Parathyroid adenoma (tissue), 2 donors: Measurements from ENCODE around the gene IL17RD.

Experiments
- H2AFZ ChIP-seq: fragments of 300-600 bp; sonication (generic); one replicate; pipeline ENCODE4 v1.7.0; 2017; ENCODE audit warnings: antibody characterized with exemption, mild to moderate bottlenecking
- H3K27ac ChIP-seq: fragments of 300-600 bp; sonication (generic); one replicate; pipeline ENCODE4 v1.7.0; 2017
- H3K27me3 ChIP-seq: fragments of 300-600 bp; sonication (generic); one replicate; pipeline ENCODE4 v1.7.0; 2017; ENCODE audit warnings: low read length; ENCODE audit not compliant: control insufficient read depth, insufficient read depth
- H3K36me3 ChIP-seq: fragments of 300-600 bp; sonication (generic); one replicate; pipeline ENCODE4 v1.7.0; 2017; ENCODE audit warnings: low read length; ENCODE audit not compliant: control insufficient read depth, insufficient read depth
- H3K4me1 ChIP-seq: fragments of 300-600 bp; sonication (generic); one replicate; pipeline ENCODE4 v1.7.0; 2017; ENCODE audit warnings: control low read depth
- H3K4me2 ChIP-seq: fragments of 300-600 bp; sonication (generic); one replicate; pipeline ENCODE4 v1.7.0; 2017; ENCODE audit warnings: low read length
- H3K4me3 ChIP-seq: fragments of 300-600 bp; sonication (generic); one replicate; pipeline ENCODE4 v1.7.0; 2017; ENCODE audit warnings: low read depth, low read length
- H3K79me2 ChIP-seq: fragments of 300-600 bp; sonication (generic); one replicate; pipeline ENCODE4 v1.7.0; 2017; ENCODE audit warnings: control low read depth
- H3K9ac ChIP-seq: fragments of 300-600 bp; sonication (generic); one replicate; pipeline ENCODE4 v1.7.0; 2017; ENCODE audit warnings: mild to moderate bottlenecking
- H3K9me3 ChIP-seq: fragments of 300-600 bp; sonication (generic); one replicate; pipeline ENCODE4 v1.7.0; 2017; ENCODE audit warnings: low read length; ENCODE audit not compliant: control insufficient read depth
- CTCF ChIP-seq: fragments of 300-600 bp; sonication (generic); IDR thresholded peaks from one replicate; pipeline ENCODE4 v1.7.0; 2017; ENCODE audit warnings: antibody characterized with exemption, mild to moderate bottlenecking
- donor health status: primary hyperparathyroidism.

The IL17RD gene

DNA sequence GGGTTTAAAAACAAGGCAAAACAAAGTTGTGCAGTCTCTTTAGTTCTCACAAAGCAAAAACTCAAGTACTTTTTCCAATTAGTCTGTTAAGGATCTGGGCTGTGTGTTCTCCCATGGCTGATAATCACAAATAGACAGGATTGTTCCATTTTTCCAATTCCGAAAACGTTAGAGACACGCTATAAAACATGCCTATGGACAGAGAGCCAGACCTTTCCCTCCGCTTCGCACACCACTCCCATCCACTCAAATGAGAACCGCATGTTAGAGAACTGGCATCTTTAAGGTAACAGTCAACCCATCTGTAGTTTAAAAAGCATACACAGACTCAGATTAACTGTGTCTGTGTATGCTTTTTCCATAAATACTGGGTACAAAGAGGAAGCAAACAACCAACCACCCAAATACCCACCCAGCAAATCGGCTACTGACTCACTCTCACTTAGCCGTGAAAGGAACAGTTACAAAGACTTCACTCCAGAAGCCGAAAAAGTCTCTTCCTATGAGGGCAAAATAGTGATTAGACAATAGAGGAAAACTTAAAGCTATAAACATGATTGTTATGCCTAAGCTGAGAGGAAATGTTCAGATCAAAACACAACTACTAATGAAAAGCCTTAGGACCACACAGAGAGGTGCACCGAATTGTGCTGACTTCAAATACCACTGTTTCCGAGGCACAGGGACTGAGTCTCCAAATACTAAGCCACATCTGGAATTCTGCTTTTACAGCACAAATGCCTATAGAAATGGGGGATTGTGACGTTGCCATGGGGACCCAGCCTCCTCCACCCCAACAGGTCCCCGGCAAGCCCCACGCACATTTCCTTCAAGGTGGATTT is 36.1 kb downstream of the IL17RD start:
- no peak for TF ChIP-seq CTCF
- H3K79me2 ChIP-seq = no peaks in the 10 kb centered on the region
- H3K36me3 ChIP-seq = no peaks in the 10 kb centered on the region
- no peaks in the 10 kb centered on the region for H3K27me3 ChIP-seq
- no peak overlapping the region for H2AFZ ChIP-seq
- no peak overlapping the region for H3K4me3 ChIP-seq
- no peaks in the 10 kb centered on the region for H3K4me1 ChIP-seq
- H3K9me3 ChIP-seq = no peaks in the 10 kb centered on the region
- H3K4me2 ChIP-seq = no peak overlapping the region
- H3K9ac ChIP-seq = no peak overlapping the region
- no peak overlapping the region for H3K27ac ChIP-seq

DNA sequence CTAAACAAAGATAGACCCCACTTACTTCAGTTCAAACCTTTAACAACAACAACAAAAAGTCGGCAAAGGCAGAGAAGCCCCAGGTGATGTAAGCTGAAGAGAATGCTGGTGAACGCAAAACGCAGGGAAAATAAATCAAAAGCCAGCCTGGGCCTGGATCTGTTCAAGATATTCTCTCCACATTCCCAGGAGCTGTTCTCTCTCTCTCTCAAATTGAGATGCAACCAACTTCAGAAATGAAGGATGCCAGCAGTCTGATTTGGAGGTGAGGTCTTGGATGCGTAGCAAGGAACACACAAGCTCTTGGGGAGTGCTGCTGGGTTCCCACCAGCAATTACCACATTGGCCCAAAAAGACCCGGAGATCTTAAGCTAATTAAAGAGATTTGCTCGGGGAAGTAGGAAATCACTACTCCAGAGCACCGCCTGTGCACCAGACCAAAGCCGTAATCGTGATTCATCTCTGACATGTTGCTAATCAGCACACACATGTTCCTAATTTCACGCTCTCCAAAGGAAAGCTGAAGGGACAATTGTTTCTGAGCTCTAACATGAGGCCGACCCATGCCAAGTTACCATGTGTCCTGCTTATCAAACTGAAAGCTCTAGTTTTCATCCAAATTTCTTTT is 37.1 kb downstream of the IL17RD start:
- no peaks in the 10 kb centered on the region for H3K4me1 ChIP-seq
- no peaks in the 10 kb centered on the region for H3K36me3 ChIP-seq
- no peak overlapping the region for H3K4me3 ChIP-seq
- H3K4me2 ChIP-seq = no peak overlapping the region
- no peak overlapping the region for H3K27ac ChIP-seq
- no peak overlapping the region for H2AFZ ChIP-seq
- no peak overlapping the region for H3K9ac ChIP-seq
- H3K79me2 ChIP-seq = no peaks in the 10 kb centered on the region
- no peaks in the 10 kb centered on the region for H3K27me3 ChIP-seq
- no peak for TF ChIP-seq CTCF
- H3K9me3 ChIP-seq = no peaks in the 10 kb centered on the region

DNA sequence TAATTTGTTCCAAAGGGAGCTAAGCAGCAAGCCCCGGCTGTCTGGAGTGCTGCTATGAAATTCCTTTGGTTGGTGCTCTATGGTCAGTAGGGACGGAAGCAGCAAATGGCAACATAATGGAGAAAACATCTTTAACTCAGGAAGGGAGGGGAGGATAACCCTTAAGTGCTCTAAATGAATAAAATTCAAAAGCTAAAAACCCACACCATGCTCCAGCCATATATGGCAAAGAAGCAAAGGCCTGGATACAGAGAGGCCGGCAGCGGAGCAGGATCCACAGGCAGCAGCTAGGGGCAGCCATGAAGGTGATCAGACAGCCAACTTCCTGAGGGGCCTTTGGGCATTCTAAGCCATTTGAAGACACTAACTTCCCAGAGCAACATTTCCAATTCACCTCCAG is 38.9 kb downstream of the IL17RD start:
- Histone ChIP-seq H3K9ac (no peak overlapping the region), H3K4me3 (no peak overlapping the region), H3K27me3 (no peaks in the 10 kb centered on the region), H3K27ac (no peak overlapping the region), H3K4me1 (no peaks in the 10 kb centered on the region), H3K9me3 (no peaks in the 10 kb centered on the region), H2AFZ (no peak overlapping the region), H3K4me2 (no peak overlapping the region), H3K79me2 (no peaks in the 10 kb centered on the region), H3K36me3 (no peaks in the 10 kb centered on the region)
- no peak for TF ChIP-seq CTCF

DNA sequence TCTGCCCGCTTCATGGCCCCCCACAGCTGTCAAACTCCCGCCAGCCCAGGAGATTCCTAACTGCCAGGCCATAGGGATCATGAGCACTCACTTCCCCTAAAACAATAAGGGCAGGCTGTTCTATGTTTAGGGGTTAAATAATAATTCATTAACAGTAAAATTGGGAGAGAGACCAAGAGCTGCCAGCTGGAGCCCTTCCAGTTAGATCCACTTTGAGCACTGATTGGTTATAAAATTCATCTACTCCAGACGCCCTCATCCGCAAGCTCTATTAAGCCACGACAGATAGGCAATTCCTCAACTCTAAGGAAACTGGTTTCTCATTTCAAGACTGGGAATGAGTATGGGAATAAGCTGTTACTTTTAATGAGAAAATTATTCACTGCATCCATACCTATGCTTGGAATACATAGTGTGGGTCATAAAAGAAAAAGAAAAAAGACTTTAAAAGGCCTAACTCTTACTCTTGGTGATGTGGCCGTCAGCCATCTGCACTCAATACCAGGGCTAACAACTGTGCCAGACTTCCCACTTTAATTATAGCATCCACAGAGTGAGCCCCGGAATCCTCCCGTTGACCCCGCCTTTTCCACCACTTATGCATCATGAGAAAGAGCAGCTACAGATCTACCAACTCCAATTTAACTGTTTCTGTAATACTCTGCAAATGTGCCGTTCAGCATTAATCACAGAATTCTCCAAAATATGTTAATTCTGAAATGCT is 44.5 kb downstream of the IL17RD start:
- Histone ChIP-seq H3K9me3 (no peaks in the 10 kb centered on the region), H3K4me1 (no peaks in the 10 kb centered on the region), H3K4me2 (no peak overlapping the region), H3K27me3 (no peaks in the 10 kb centered on the region), H3K36me3 (no peaks in the 10 kb centered on the region), H2AFZ (no peak overlapping the region), H3K27ac (no peak overlapping the region), H3K4me3 (no peak overlapping the region), H3K79me2 (no peaks in the 10 kb centered on the region), H3K9ac (no peak overlapping the region)
- TF ChIP-seq CTCF = no peak
